ENCODE data around the gene RNU5D-1. TPM values are rescaled to one million over a fixed set of nuclear protein-coding genes. Genes with fewer than 3 reads are reported as not detected.

The RNU5D-1 gene
- total RNA-seq, 1 donor from 2014 or later: not detected

DNA sequence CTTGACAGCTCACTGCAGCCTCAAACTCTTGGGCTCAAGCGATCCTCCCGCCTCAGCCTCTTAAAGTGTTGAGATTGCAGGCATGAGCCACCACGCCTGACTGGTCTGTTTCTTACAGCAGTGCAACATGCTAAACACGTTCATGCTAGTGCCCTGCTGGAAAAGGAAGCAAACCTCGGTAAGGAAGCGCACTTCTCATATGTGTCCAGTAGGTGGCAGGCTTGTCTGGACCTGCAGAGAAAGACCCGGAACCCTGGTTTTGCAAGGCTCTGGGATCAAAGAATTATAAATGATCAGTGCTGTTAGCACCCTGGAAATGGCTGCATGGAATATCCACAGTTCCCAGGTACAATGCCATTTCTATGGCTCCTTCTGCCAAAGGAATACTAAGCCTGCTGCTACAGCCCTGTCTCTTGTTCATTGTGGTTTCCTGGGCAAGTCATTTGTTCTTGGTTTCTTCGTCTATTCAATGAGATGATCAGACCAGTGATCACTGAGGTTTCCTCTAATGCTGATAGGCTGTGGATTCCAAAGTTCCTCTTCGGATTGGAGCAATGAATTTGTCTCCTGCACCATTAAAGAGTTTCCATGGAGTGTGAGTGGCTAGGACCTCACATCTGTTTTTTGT, 15.9 kb downstream of the RNU5D-1 start:
- Histone ChIP-seq H3K27ac (replicated peaks) (no peak overlapping the region), H3K4me1 (peaks cover 7% of the 10 kb centered on the region), H3K36me3 (no peaks in the 10 kb centered on the region), H3K4me3 (no peak overlapping the region), H3K9me3 (replicated peaks) (no peaks in the 10 kb centered on the region), H3K27me3 (ENCODE audit: low read depth) (peaks cover 18% of the 10 kb centered on the region)
- intact Hi-C loops (cut with micrococcal nuclease): no loop called here
- DNase-seq: peak; percentile 29
- TF ChIP-seq CTCF (IDR thresholded peaks at IDR 0.05; ENCODE audit: borderline replicate concordance): peak; percentile 93

DNA sequence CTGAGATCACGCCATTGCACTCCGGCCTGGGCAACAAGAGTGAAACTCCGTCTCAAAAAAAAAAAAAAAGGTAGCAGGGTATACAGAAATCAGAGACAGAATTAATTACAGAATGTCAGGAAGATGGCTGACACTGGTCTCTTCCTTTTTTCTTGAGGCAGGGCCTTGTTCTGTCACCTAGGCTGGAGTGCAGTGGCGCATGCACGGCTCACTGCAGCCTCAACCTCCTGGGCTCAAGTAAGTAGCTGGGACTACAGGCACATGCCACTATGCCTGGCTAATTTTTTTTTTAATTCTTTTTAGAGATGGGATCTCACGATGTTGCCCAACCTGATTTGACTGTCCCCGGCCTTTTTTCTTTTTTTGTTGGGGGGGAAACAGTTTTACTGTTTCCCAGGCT, 16.4 kb downstream of the RNU5D-1 start:
- no peaks in the 10 kb centered on the region for H3K36me3 ChIP-seq
- H3K4me1 ChIP-seq: peaks cover 7% of the 10 kb centered on the region
- no peak for DNase-seq
- H3K9me3 ChIP-seq (replicated peaks): no peaks in the 10 kb centered on the region
- peaks cover 18% of the 10 kb centered on the region for H3K27me3 ChIP-seq (ENCODE audit: low read depth)
- intact Hi-C loops (cut with micrococcal nuclease): no loop called here
- no peak overlapping the region for H3K4me3 ChIP-seq
- H3K27ac ChIP-seq (replicated peaks): no peak overlapping the region
- no peak for TF ChIP-seq CTCF (IDR thresholded peaks at IDR 0.05; ENCODE audit: borderline replicate concordance)

GRCh38 chr1:44713321-44713781, 17.6 kb downstream of the RNU5D-1 start:
- Histone ChIP-seq H3K4me1 (peaks cover 7% of the 10 kb centered on the region), H3K9me3 (replicated peaks) (no peaks in the 10 kb centered on the region), H3K36me3 (no peaks in the 10 kb centered on the region), H3K4me3 (no peak overlapping the region), H3K27me3 (ENCODE audit: low read depth) (peaks cover 18% of the 10 kb centered on the region), H3K27ac (replicated peaks) (no peak overlapping the region)
- no peak for DNase-seq
- intact Hi-C loops (cut with micrococcal nuclease): no loop called here
- TF ChIP-seq CTCF (IDR thresholded peaks at IDR 0.05; ENCODE audit: borderline replicate concordance): no peak

DNA sequence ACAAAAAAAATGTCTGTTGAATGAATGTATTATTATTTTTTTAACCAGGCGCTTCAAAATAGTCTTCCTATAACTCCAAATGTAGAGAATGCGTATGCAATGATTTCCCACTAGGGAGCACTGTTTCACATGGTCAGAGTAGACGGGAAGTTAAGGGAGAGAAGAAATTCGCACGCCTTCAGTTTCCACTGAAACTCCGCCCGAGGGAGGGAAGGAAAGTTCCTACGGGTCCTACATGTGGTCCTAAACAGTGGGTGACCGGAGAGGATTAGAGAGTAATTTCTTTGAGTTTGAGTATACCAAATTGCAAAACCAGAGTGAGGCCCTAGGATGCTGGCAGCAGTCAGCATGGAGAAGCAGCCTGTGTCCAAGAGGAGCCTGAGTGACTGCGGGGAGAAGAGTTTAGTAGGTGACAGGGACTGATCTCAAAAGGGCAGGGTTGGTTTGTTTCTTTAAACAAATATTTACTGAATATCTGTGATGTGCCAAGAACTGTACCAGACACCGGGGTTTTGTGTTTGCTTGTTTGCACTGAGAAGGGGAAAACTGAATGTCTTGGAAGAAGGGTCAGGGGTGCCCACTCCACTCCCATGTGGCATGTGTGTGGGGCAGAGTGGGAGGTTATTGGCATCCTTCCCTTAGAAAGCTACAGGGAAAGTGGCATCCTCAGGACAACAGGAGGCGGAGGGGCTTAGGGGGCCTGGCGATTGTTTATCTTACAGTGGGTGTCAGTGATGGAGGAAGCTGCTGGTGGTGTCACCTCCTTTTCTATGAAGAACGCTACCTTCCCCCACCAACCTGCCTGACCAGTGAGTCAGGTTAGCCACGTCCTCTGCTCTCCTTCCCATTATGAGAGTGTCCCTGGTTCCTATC, 22.8 kb downstream of the RNU5D-1 start:
- TF ChIP-seq CTCF (IDR thresholded peaks at IDR 0.05; ENCODE audit: borderline replicate concordance): peak; percentile 74
- Histone ChIP-seq H3K9me3 (replicated peaks) (no peaks in the 10 kb centered on the region), H3K4me1 (no peaks in the 10 kb centered on the region), H3K36me3 (no peaks in the 10 kb centered on the region), H3K27me3 (ENCODE audit: low read depth) (peaks cover 18% of the 10 kb centered on the region), H3K27ac (replicated peaks) (no peak overlapping the region), H3K4me3 (no peak overlapping the region)
- intact Hi-C loops (cut with micrococcal nuclease): no loop called here
- DNase-seq: no peak

- TF ChIP-seq CTCF (IDR thresholded peaks at IDR 0.05; ENCODE audit: borderline replicate concordance): no peak
- Histone ChIP-seq H3K27ac (replicated peaks) (no peak overlapping the region), H3K4me3 (no peak overlapping the region), H3K9me3 (replicated peaks) (no peaks in the 10 kb centered on the region), H3K4me1 (no peaks in the 10 kb centered on the region), H3K36me3 (no peaks in the 10 kb centered on the region), H3K27me3 (ENCODE audit: low read depth) (peaks cover 18% of the 10 kb centered on the region)
- no peak for DNase-seq
- intact Hi-C loops (cut with micrococcal nuclease): no loop called here
These were observed 23.7 kb downstream of the RNU5D-1 start for GRCh38 chr1:44707112-44707881.
